Kidney epithelial cell (primary cell): ENCODE data around the gene OCA2. TPM values are rescaled to one million over a fixed set of nuclear protein-coding genes. Genes with fewer than 3 reads are reported as not detected.
"Not testable (repeated sequence)": the region's sequence is repeated elsewhere in the genome, so short reads cannot be mapped to it uniquely, and the experiment has no call there.

ENCODE experiments used
- DNase-seq: peaks from one replicate; pipeline ENCODE4 v3.0.0-alpha.2; 2010; ENCODE audit warnings: low read depth
- H3K27me3 ChIP-seq: 2 replicates; pipeline ENCODE4 v1.6.0; 2011; ENCODE audit warnings: low read length; ENCODE audit not compliant: control insufficient read depth, insufficient read depth
- H3K36me3 ChIP-seq: 2 replicates; pipeline ENCODE4 v1.5.1; 2011; ENCODE audit warnings: low read length; ENCODE audit not compliant: control insufficient read depth, insufficient read depth
- H3K4me3 ChIP-seq: 2 replicates; pipeline ENCODE4 v1.5.1; 2011; ENCODE audit warnings: low read depth, mild to moderate bottlenecking, control low read depth, low read length
- CTCF ChIP-seq: IDR thresholded peaks from 2 replicates; pipeline ENCODE4 v1.5.1; 2011; ENCODE audit warnings: mild to moderate bottlenecking, moderate library complexity, low read length, control low read depth, inconsistent platforms; ENCODE audit not compliant: insufficient read depth, poor library complexity, severe bottlenecking
- total RNA-seq: library from RNA; depleted of rRNA; stranded (reverse); fragments of >200 nt; gene quantifications from 2 replicates; pipeline ENCODE4 v1.2.3, GENCODE V29; 2015

The OCA2 gene
- total RNA-seq, 1 donor from 2014 or later, result 0.29 TPM

GRCh38 chr15:27730868-27731267 is 368.2 kb downstream of the OCA2 start:
- DNase-seq, result no peak
- no peaks in the 10 kb centered on the region for H3K27me3 ChIP-seq
- no peak for TF ChIP-seq CTCF
- H3K36me3 ChIP-seq, result no peaks in the 10 kb centered on the region
- H3K4me3 ChIP-seq, result no peak overlapping the region

- Histone ChIP-seq H3K27me3 (no peaks in the 10 kb centered on the region), H3K4me3 (no peak overlapping the region), H3K36me3 (no peaks in the 10 kb centered on the region)
- no peak for TF ChIP-seq CTCF
- DNase-seq, result no peak
Measured at GRCh38 chr15:27725731-27726130, 373.4 kb downstream of the OCA2 start.

- no peak for TF ChIP-seq CTCF
- no peak for DNase-seq
- Histone ChIP-seq H3K4me3 (no peak overlapping the region), H3K36me3 (no peaks in the 10 kb centered on the region), H3K27me3 (no peaks in the 10 kb centered on the region)
Measured at GRCh38 chr15:27723821-27724220, 375.3 kb downstream of the OCA2 start.

- Histone ChIP-seq H3K4me3 (no peak overlapping the region), H3K36me3 (no peaks in the 10 kb centered on the region), H3K27me3 (no peaks in the 10 kb centered on the region)
- DNase-seq, result no peak
- TF ChIP-seq CTCF, result no peak
Measured at GRCh38 chr15:27722102-27722501, 377.0 kb downstream of the OCA2 start.

- no peak overlapping the region for H3K4me3 ChIP-seq
- no peak for DNase-seq
- H3K27me3 ChIP-seq, result no peaks in the 10 kb centered on the region
- no peak for TF ChIP-seq CTCF
- H3K36me3 ChIP-seq, result no peaks in the 10 kb centered on the region
Measured at GRCh38 chr15:27714675-27715074, 384.4 kb downstream of the OCA2 start.

- not testable (repeated sequence) for H3K36me3 ChIP-seq, H3K4me3 ChIP-seq, DNase-seq
Measured at GRCh38 chr15:27713850-27714249, 385.3 kb downstream of the OCA2 start.

GRCh38 chr15:27707257-27707656 is 391.9 kb downstream of the OCA2 start:
- TF ChIP-seq CTCF, result no peak
- Histone ChIP-seq H3K4me3 (no peak overlapping the region), H3K27me3 (no peaks in the 10 kb centered on the region), H3K36me3 (no peaks in the 10 kb centered on the region)
- no peak for DNase-seq

More at GRCh38 chr15:27713850-27714249, 385.3 kb downstream of the OCA2 start:
- not testable (repeated sequence) for H3K27me3 ChIP-seq
